Measurements from ENCODE around the gene HADH. TPM values are rescaled to one million over a fixed set of nuclear protein-coding genes. Genes with fewer than 3 reads are reported as not detected.
A peak's percentile ranks its signal among the peaks of the same experiment; 100 is the strongest.
"Not testable (repeated sequence)": the region's sequence is repeated elsewhere in the genome, so short reads cannot be mapped to it uniquely, and the experiment has no call there.

Gene HADH
- polyA plus RNA-seq (ENCODE audit: insufficient read length in 4 of 4): 100 to 1,000 TPM in 1 of 4 donors, 10 to 100 TPM in 3; 64.3 to 106 (median 93.9) TPM

- DNase-seq (ENCODE audit: low read depth in 4 of 4, low spot score in 3 of 4): peak; percentile 84 to 89 (median 88)
Observed at GRCh38 chr4:107989537-107990386, at the start of gene HADH. Gene HADH (plus strand): TSS chr4:107989889. CDS start chr4:107989933, 44 bp downstream.

DNA sequence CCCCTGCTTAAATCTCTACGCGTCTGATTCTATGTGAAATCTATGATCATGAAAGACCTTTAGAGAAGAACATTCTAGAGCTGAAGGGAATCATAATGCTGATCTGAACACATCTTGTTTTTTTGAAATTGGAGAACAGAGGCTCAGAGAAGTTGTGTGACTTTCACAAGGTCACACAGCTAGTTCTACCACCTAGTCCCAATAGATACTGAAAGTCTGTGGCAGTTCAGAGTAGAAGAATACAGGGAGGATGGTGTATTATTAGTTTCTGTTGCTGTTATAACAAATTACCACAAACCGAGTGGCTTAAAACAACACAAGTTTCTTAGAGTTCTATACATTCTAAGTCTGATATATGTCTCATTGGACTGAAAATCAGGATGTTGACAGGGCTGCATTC is 43.9 kb upstream of the HADH start:
- no peak for DNase-seq (ENCODE audit: low read depth in 4 of 4, low spot score in 3 of 4)

DNA sequence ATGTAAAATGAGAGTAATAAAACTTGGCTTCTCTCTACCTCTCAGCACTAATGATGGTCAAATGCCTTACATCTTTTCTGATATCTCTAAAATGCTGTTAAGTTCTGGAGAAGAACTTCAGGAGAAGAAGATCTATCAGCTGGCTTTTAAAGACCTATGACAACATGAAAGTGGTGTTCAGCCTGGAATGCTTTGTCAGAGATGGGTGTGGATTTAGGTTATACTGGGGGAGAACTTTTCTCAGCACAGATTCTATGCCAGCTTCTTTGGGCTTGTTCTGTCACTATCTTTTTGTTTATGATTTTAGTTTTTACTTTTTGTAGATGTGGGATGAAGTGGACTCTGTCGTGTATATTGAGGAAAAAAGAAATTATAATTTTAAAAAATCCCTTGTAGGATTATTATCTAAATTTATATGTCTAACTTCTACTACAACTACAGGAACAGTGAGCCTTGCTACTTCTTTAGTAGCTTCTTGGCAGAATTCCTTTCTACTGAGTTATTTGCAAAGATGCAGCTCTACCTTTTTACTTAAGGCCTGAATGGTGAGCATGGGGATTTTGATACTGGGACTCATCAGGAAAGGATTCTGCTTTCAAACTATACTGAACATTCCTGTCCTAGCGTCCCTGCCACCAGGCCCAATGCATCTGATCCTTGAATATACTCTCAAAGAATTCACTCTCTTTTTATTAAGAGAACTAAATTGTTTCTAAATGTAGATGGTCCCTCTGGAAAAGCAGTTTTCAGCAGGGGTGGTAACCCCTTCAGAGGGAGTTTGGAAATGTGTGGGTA is 38.7 kb upstream of the HADH start:
- no peak for DNase-seq (ENCODE audit: low read depth in 4 of 4, low spot score in 3 of 4)

DNA sequence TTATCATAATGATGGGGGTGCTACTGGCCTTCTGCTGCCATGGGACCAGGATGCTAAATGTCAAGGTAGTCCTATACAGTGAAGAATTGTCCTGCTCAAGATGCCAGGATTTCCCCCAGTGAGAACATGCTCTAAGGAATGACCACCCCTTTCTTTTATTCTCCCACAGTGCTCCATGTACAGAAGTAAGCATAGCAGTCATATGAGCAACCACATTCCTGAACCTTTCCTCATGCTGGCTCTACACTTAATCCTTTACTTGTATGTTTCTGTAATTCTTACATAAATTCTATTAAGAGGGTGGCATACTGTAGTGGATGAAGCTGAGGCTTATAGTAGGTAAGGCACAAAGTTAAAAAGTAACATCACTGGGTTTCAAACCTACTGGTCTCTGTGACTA is 38.1 kb upstream of the HADH start:
- no peak for DNase-seq (ENCODE audit: low read depth in 4 of 4, low spot score in 3 of 4)

DNA sequence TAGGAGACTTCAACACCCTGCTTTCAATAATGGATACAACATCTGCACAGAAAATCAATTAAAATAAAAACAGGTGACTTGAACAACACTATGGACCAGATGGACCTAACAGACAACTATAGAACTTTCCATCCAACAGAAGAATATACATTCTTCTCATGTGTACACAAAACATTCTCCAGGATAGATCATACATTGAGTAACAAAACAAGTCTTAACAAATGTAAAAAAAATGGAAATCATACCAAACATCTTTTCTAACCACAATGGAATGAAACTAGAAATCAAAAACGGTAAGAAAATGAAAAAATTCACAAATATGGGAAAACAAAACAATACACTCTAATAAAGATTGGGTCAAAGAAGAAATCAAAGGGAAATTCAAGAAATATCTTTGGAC is 33.7 kb upstream of the HADH start:
- DNase-seq (ENCODE audit: low read depth in 4 of 4, low spot score in 3 of 4): no peak

- DNase-seq (ENCODE audit: low read depth in 4 of 4, low spot score in 3 of 4): no peak
Observed at GRCh38 chr4:107966903-107967302, 22.8 kb upstream of the HADH start.

DNA sequence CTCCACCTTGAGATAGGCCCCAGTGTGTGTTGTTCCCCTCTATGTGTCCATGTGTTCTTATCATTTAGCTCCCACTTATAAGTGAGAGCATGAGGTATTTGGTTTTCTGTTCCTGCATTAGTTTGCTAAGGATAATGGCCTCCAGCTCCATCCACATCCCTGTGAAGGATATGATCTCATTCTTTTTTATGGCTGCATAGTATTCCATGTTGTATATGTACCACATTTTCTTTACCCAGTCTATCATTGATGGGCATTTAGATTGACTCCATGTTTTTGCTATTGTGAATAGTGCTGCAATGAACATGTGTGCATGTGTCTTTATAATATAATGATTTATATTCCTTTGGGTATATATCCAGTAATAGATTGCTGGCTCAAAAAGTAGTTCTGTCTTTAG is 22.2 kb upstream of the HADH start:
- DNase-seq (ENCODE audit: low read depth in 4 of 4, low spot score in 3 of 4): not testable (repeated sequence)

GRCh38 chr4:107967921-107968320 is 21.8 kb upstream of the HADH start:
- not testable (repeated sequence) for DNase-seq (ENCODE audit: low read depth in 4 of 4, low spot score in 3 of 4)

- no peak for DNase-seq (ENCODE audit: low read depth in 4 of 4, low spot score in 3 of 4)
Observed at GRCh38 chr4:107970063-107970798, 19.5 kb upstream of the HADH start.

DNA sequence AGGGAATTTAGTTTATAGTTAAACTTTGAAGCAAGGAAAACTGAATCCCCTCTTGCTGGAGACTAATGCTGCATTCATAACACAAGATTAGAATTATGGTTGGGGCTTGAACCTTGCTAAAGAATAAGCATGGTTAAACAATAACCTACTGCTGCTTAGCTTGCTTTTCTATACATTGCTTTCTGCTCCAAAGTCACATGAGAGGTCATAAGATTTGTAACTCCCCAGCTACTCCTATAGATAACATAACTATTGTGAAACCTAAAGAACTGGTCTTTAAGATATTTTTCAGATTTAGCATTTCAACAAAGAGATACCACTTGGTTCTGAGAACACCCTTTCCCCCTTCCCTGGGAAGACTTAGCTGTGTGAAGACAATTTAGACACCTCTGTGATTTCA is 17.1 kb upstream of the HADH start:
- DNase-seq (ENCODE audit: low read depth in 4 of 4, low spot score in 3 of 4): no peak

GRCh38 chr4:107974523-107974922 is 15.2 kb upstream of the HADH start:
- DNase-seq (ENCODE audit: low read depth in 4 of 4, low spot score in 3 of 4): no peak

- no peak for DNase-seq (ENCODE audit: low read depth in 4 of 4, low spot score in 3 of 4)
Observed at GRCh38 chr4:107977482-107977881, 12.2 kb upstream of the HADH start.

- no peak for DNase-seq (ENCODE audit: low read depth in 4 of 4, low spot score in 3 of 4)
Observed at GRCh38 chr4:107977966-107978705, 11.6 kb upstream of the HADH start.

- no peak for DNase-seq (ENCODE audit: low read depth in 4 of 4, low spot score in 3 of 4)
Observed at GRCh38 chr4:107978716-107979451, 10.8 kb upstream of the HADH start.

GRCh38 chr4:107987916-107988762 is 1.6 kb upstream of the HADH start:
- DNase-seq (ENCODE audit: low read depth in 4 of 4, low spot score in 3 of 4): no peak

DNA sequence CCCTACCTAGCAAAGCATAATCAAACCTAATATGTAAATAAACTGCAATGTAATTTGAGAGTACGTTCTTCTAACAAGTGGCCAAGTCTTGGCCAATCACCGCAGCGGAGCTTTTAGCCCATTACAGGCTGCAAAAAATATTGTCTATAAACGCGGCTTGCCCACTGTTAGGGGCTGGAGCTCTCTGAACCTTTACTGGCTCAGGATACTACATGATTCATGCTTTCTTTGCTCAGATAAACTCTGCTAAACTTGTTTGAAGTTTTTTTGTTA is 990 bp upstream of the HADH start:
- no peak for DNase-seq (ENCODE audit: low read depth in 4 of 4, low spot score in 3 of 4)

DNA sequence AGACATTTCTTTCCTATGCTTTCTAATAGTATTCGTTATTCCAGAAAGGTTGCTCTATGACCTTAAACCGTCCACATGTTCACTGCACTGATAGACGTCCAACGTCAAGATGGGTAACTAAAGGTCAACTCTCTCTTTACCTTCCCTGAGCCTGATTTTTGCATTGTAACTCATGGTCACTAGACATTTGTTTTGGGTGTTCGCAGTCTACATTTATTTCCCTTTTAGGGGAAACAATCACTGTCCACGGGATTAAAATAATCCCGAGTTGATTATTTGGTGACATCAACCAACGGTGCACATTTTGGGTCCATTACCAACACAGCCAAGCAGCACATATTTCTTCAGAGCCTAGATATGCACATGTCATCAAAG is 540 bp upstream of the HADH start:
- DNase-seq (ENCODE audit: low read depth in 4 of 4, low spot score in 3 of 4): peak in 2 of 4 donors; percentile 5 to 18

DNA sequence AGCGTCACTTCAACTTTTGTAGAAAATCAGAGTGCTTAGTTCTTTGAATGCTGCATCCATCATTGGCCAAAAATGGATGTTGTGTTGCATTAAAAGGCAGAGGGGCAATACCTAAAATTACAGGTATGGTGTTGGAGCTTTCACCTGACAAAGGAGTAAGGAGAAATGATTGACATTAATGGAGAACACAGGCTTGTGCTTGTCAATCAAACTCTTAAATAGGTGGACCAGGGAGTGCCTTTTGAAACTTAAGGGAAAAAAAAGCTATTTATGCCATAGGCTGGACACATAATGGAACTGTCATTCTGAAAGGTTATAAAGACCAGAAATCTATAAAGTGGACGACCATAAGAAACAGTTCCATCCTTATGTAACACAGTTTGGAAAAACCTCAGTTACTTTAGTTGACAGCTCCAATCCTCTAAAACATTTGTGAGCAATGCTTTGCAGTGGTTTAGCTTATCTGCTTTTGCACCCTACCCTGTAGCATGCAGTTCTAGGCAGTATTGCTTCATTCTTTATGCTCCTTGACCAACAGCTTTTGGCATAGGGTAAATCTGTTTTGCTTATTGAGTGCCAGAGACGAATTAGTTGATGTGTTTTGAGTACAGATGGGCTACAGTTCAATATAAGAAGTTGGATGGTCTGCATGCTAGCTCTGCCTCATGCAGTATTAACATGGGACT is 2.4 kb downstream of the HADH start:
- DNase-seq (ENCODE audit: low read depth in 4 of 4, low spot score in 3 of 4): no peak
